Uterus (tissue), 2 donors: ENCODE results near the gene STK33.

Experiments
- CTCF ChIP-seq, 4 experiments: fragments of 200-600 bp in 2 of 4; fragments of 450-650 bp in 2 of 4; sonication (generic) in 2 of 4; IDR thresholded peaks; one replicate each; pipeline ENCODE4 v1.5.1; 2016 to 2019; ENCODE audit warnings: antibody characterized with exemption in 4 of 4, mild to moderate bottlenecking in 2 of 4, moderate library complexity in 1 of 4
- POLR2A ChIP-seq, 2 donors: fragments of 450-650 bp; IDR thresholded peaks; one replicate each; pipeline ENCODE4 v1.6.1; 2016; ENCODE audit warnings: antibody characterized with exemption in 2 of 2, mild to moderate bottlenecking in 1 of 2, moderate library complexity in 1 of 2

- TF ChIP-seq CTCF (IDR thresholded peaks at IDR 0.05) (no peak), POLR2A (IDR thresholded peaks at IDR 0.05) (no peak)
These were observed 210.4 kb downstream of the STK33 start for GRCh38 chr11:8383627-8384026.
